Epithelial cell of esophagus (primary cell): ENCODE measurements around the gene NT5M.

ENCODE experiments used
- DNase-seq: peaks from one replicate; pipeline ENCODE4 v3.0.0; 2010; ENCODE audit warnings: low read depth
- H3K4me3 ChIP-seq: 2 replicates; pipeline ENCODE4 v1.5.1; 2011; ENCODE audit warnings: mild to moderate bottlenecking, low read length, control low read depth
- CTCF ChIP-seq: IDR thresholded peaks from 2 replicates; pipeline ENCODE4 v1.5.1; 2011; ENCODE audit warnings: low read depth, mild to moderate bottlenecking, low read length, control low read depth, inconsistent platforms; ENCODE audit not compliant: insufficient read depth; ENCODE audit errors: missing control alignments

Gene NT5M

GRCh38 chr17:17362540-17362930, 59.4 kb downstream of the NT5M start:
- no peak for DNase-seq
- TF ChIP-seq CTCF, result no peak
- no peak overlapping the region for H3K4me3 ChIP-seq

- TF ChIP-seq CTCF, result no peak
- DNase-seq, result no peak
- no peak overlapping the region for H3K4me3 ChIP-seq
Measured at GRCh38 chr17:17363638-17364337, 60.6 kb downstream of the NT5M start.

GRCh38 chr17:17364338-17364667, 61.1 kb downstream of the NT5M start:
- H3K4me3 ChIP-seq, result no peak overlapping the region
- no peak for TF ChIP-seq CTCF
- DNase-seq, result no peak

- no peak overlapping the region for H3K4me3 ChIP-seq
- no peak for DNase-seq
- no peak for TF ChIP-seq CTCF
Measured at GRCh38 chr17:17365476-17366110, 62.4 kb downstream of the NT5M start.

- DNase-seq, result no peak
- H3K4me3 ChIP-seq, result no peak overlapping the region
- TF ChIP-seq CTCF, result no peak
Measured at GRCh38 chr17:17366235-17366634, 63.1 kb downstream of the NT5M start.

GRCh38 chr17:17366941-17367875, 64.0 kb downstream of the NT5M start:
- H3K4me3 ChIP-seq, result no peak overlapping the region
- no peak for TF ChIP-seq CTCF
- no peak for DNase-seq
